Thyroid gland (tissue), 4 donors: Measurements from ENCODE around the gene FBLN1. TPM values are rescaled to one million over a fixed set of nuclear protein-coding genes. Genes with fewer than 3 reads are reported as not detected.

Experiments
- DNase-seq, 2 donors: peaks; one replicate each; pipeline ENCODE4 v3.0.0-alpha.2; 2019
- H3K27ac ChIP-seq, 3 donors: fragments of 200-600 bp; sonication (generic); 1 replicate in 2 of 3; 2 replicates in 1 of 3; pipeline ENCODE4 v1.5.1; 2016 to 2019; ENCODE audit warnings: mild to moderate bottlenecking in 1 of 3, moderate library complexity in 1 of 3
- H3K27me3 ChIP-seq: fragments of 200-600 bp; sonication (generic); one replicate; pipeline ENCODE4 v1.5.1; 2019
- H3K36me3 ChIP-seq, 2 donors: fragments of 200-600 bp; sonication (generic); one replicate each; pipeline ENCODE4 v1.5.1; 2016 to 2019
- H3K4me1 ChIP-seq, 2 donors: fragments of 200-600 bp; sonication (generic); one replicate each; pipeline ENCODE4 v1.5.1; 2017 to 2019
- H3K4me3 ChIP-seq, 3 donors: fragments of 200-600 bp; sonication (generic); replicated peaks in 1 of 3; 1 replicate in 2 of 3; 2 replicates in 1 of 3; pipeline ENCODE4 v1.5.1; 2016; ENCODE audit warnings: mild to moderate bottlenecking in 1 of 3
- H3K9me3 ChIP-seq: fragments of 200-600 bp; sonication (generic); one replicate; pipeline ENCODE4 v1.5.1; 2017
- POLR2A ChIP-seq, 2 donors: fragments of 450-650 bp; IDR thresholded peaks; one replicate each; pipeline ENCODE4 v1.6.1; 2017; ENCODE audit warnings: antibody characterized with exemption in 2 of 2, mild to moderate bottlenecking in 2 of 2, moderate library complexity in 1 of 2
- WGBS, 2 donors: methylation state at CpG; one replicate each; pipeline ENCODE4 v1.1.5; 2017; 5-methylcytosine and 5-hydroxymethylcytosine counted together
- intact Hi-C: fragments of 100-400 bp; cut with DNase I; formaldehyde crosslinking; loops from one replicate; pipeline ENCODE4 v1.15.1; 2023
- total RNA-seq, 4 donors: library from RNA; depleted of rRNA; stranded (reverse); fragments of >200 nt; gene quantifications; one replicate each; pipeline ENCODE4 v1.2.3, GENCODE V29; 2016
- TF ChIP-seq, protein P1 (sequence below), 6 experiments: fragments of 200-600 bp in 3 of 6; fragments of 450-650 bp in 3 of 6; sonication (generic) in 3 of 6; IDR thresholded peaks; one replicate each; pipeline ENCODE4 v1.5.1; 2016 to 2019; ENCODE audit warnings: antibody characterized with exemption in 6 of 6, mild to moderate bottlenecking in 2 of 6, inconsistent platforms in 1 of 6, moderate library complexity in 1 of 6

Gene FBLN1
- total RNA-seq, 4 donors from 2014 or later: 52.3 to 199 (median 163) TPM

DNA sequence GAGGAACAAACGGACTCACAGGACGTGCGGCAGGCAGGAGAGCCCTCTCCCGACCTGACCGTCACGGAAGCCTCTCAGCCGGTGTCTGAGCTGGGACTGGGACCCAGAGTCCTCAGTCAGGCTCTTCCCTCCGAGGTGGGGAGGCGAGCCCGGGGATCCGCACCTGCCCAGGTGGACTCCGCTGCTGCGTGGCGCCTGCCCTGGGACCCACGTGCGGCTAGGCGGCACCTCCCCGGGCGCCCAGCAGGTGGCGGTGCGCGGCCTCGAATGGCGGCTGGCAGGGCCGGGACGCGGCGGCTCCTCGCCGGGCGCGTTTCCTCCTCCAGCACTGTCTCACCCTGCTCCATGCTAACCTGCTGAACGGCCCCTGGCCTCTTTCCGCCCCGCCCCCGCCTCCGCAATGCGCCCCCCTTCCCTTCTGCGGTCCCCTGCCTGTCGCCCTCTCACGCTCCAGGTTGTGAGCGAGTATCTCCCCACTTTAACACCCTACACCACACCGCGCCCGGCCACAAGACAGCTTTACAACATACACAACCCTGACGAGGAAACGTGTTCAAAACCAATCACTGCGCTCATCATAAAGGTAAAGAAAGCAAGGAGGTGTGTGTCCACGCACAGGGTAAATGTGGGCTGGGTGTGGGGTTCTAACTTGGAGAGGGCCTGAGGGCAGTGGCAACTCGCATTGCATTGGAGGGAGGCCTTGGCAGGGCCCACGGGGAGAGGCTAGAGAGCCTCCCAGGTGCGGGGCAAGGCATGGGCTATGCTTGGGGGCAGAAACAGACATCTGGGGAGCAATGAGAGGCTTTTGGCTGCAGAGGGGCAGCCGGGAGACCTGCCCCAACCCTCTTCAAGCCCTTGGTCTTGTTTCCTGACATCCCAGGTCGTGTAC lies 143.1 kb downstream of the FBLN1 start:
- DNase-seq: peak; percentile 78 to 79
- H3K27ac ChIP-seq: peak overlapping the region in 2 of 3 donors; percentile 49 to 77
- WGBS, 2 donors: 37 to 53% methylated on average over 27 to 35 of the region's 54 CpGs
- H3K4me1 ChIP-seq: peaks cover 16 to 28% of the 10 kb centered on the region in 2 donors
- no peaks in the 10 kb centered on the region for H3K27me3 ChIP-seq
- peak overlapping the region in 1 of 3 donors; percentile 20 for H3K4me3 ChIP-seq
- intact Hi-C loops: loop anchor here (10.0 kb wide), 1 partner anchor 219 kb away; no protein-coding TSS in a partner anchor
- H3K36me3 ChIP-seq: no peaks in the 10 kb centered on the region
- H3K9me3 ChIP-seq: no peaks in the 10 kb centered on the region
- TF ChIP-seq POLR2A (IDR thresholded peaks at IDR 0.05): no peak
- TF ChIP-seq, protein P1, sequence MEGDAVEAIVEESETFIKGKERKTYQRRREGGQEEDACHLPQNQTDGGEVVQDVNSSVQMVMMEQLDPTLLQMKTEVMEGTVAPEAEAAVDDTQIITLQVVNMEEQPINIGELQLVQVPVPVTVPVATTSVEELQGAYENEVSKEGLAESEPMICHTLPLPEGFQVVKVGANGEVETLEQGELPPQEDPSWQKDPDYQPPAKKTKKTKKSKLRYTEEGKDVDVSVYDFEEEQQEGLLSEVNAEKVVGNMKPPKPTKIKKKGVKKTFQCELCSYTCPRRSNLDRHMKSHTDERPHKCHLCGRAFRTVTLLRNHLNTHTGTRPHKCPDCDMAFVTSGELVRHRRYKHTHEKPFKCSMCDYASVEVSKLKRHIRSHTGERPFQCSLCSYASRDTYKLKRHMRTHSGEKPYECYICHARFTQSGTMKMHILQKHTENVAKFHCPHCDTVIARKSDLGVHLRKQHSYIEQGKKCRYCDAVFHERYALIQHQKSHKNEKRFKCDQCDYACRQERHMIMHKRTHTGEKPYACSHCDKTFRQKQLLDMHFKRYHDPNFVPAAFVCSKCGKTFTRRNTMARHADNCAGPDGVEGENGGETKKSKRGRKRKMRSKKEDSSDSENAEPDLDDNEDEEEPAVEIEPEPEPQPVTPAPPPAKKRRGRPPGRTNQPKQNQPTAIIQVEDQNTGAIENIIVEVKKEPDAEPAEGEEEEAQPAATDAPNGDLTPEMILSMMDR (IDR thresholded peaks at IDR 0.05): peak; percentile 48 to 98 (median 86)

DNA sequence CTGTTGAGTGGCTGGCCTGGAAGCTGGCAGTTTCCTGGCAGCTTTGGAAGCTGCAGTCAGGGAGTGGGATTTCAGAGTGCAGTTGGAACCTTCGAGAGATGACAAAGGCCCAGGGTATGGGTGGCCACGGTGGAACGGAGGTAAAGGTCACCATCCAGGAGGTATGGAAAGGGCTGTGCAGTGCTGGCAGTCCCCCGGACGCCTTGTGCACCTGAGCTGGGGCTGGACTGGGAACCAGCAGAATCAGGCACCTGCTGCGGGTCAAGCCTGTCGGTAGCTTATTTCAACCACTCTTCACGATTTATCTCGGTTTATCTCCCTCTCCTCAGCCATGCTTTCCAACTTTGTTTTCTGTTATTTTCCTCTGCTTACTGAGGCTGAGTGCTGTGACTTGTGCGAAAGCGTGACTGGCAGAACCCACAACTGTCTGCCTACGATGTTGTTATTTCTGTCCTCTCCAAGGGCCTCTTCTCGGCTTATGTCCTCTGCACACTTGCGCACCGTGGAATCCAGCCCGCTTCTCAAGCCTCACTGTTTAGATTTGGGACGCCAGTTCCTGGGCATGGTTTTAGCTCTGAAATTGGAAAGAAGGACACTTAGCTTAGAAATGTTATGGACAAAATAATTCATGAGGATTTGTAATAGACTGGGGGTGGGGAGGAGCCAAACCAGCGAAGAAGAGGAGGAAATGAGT lies 145.0 kb downstream of the FBLN1 start:
- peak overlapping the region; percentile 22 to 96 (median 88) for H3K27ac ChIP-seq
- no peaks in the 10 kb centered on the region for H3K9me3 ChIP-seq
- H3K4me3 ChIP-seq: no peak overlapping the region
- peak; percentile 86 to 87 for DNase-seq
- no peaks in the 10 kb centered on the region for H3K27me3 ChIP-seq
- no peaks in the 10 kb centered on the region for H3K36me3 ChIP-seq
- 28 to 48% methylated on average over 18 of the region's 18 CpGs for WGBS, 2 donors
- intact Hi-C loops: loop anchor here (10.0 kb wide), 1 partner anchor 217 kb away; no protein-coding TSS in a partner anchor
- no peak for TF ChIP-seq POLR2A (IDR thresholded peaks at IDR 0.05)
- TF ChIP-seq, protein P1 (IDR thresholded peaks at IDR 0.05): no peak
- H3K4me1 ChIP-seq: peaks cover 16 to 28% of the 10 kb centered on the region in 2 donors

DNA sequence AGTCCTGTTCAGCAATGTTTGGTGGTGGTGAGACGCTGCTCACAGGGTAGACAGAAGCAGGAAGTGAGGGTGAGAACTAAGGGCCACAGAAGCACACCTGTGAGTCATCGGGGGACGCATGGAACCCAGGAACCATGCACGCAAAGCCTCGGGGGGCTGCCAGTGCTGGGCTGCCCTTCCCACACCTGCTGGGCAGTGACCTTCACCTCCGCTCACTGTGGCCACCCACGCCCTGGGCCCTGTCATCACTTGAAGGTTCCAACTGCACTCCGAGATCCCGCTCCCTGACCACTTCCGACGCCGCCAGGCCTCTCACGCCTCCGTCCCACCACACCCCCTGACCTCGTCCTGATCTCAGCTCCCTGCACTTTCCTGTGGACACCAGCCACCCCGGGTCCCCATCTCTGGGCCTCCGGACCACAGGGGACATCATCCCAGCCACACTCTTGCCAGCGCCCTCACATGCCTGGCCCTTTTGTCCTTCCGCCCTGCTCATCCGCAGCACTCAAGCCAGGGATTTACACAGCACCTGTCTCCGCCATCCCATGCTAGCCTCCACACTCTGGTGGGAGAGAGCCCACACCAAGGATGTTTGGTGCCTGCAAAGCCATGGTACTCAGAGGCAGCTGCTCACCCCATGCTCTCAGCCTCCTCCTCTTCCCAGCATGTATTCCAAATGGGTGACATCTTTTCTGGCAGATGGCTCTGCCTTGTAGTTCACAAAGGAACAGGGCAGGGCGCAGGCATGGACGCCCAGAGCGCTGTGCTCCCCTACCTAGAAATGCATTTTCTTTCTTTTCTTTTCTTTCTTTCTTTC lies 145.8 kb downstream of the FBLN1 start:
- Histone ChIP-seq H3K4me1 (peaks cover 16 to 28% of the 10 kb centered on the region in 2 donors), H3K27me3 (no peaks in the 10 kb centered on the region), H3K9me3 (no peaks in the 10 kb centered on the region), H3K4me3 (no peak overlapping the region), H3K36me3 (no peaks in the 10 kb centered on the region), H3K27ac (peak overlapping the region in 2 of 3 donors; percentile 88 to 96)
- no peak for TF ChIP-seq POLR2A (IDR thresholded peaks at IDR 0.05)
- TF ChIP-seq, protein P1 (IDR thresholded peaks at IDR 0.05): no peak
- intact Hi-C loops: loop anchor here (10.0 kb wide), 1 partner anchor 216 kb away; no protein-coding TSS in a partner anchor
- 74 to 78% methylated on average over 24 of the region's 24 CpGs for WGBS, 2 donors
- no peak for DNase-seq

DNA sequence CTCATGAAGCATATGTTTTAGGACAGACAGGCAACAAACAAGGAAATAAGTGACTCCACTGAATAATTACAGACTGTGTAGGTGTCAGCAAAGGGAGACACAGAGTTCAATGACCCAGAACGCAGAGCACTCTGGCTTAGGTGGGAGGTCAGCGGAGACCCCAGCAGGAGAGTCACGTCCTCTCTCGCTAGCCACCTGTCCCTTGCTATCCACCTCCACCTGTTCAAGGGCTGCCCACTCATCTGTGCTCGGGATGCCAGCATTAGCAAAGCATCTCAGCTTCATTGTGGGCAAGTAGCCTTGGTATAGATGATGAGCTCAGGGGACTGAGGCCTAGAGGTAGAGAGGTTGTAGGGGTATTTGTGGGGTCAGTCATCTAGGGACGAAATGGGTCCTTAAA lies 147.1 kb downstream of the FBLN1 start:
- Histone ChIP-seq H3K4me1 (peaks cover 14 to 28% of the 10 kb centered on the region in 2 donors), H3K27me3 (no peaks in the 10 kb centered on the region), H3K9me3 (no peaks in the 10 kb centered on the region), H3K4me3 (no peak overlapping the region), H3K36me3 (no peaks in the 10 kb centered on the region), H3K27ac (no peak overlapping the region)
- DNase-seq: no peak
- intact Hi-C loops: loop anchor here (10.0 kb wide), 1 partner anchor 215 kb away; no protein-coding TSS in a partner anchor
- TF ChIP-seq, protein P1 (IDR thresholded peaks at IDR 0.05): no peak
- TF ChIP-seq POLR2A (IDR thresholded peaks at IDR 0.05): no peak
- WGBS, 2 donors: 87 to 96% methylated on average over 6 of the region's 6 CpGs
